HG03378 (cell line): Measurements from ENCODE around the gene MYH11.
A peak's percentile ranks its signal among the peaks of the same experiment; 100 is the strongest.
"Not testable (repeated sequence)": the region's sequence is repeated elsewhere in the genome, so short reads cannot be mapped to it uniquely, and the experiment has no call there.

Experiments
- ATAC-seq: cut with Tn5 transposase; IDR thresholded peaks from one replicate; pipeline ENCODE4 v1.9.1; 2021; ENCODE audit warnings: mild to moderate bottlenecking, moderate library complexity; ENCODE audit not compliant: unreplicated experiment

The MYH11 gene

GRCh38 chr16:15879255-15879811 is 22.5 kb upstream of the MYH11 start:
- ATAC-seq, result no peak

- no peak for ATAC-seq
These were observed 19.7 kb upstream of the MYH11 start for GRCh38 chr16:15876503-15876902.

GRCh38 chr16:15874745-15875314 is 18.0 kb upstream of the MYH11 start:
- ATAC-seq, result no peak

GRCh38 chr16:15873737-15874136 is 16.9 kb upstream of the MYH11 start:
- ATAC-seq, result no peak

GRCh38 chr16:15873301-15873700 is 16.5 kb upstream of the MYH11 start:
- no peak for ATAC-seq

- no peak for ATAC-seq
These were observed 13.2 kb upstream of the MYH11 start for GRCh38 chr16:15870011-15870410.

GRCh38 chr16:15866451-15866850 is 9.6 kb upstream of the MYH11 start:
- no peak for ATAC-seq

- ATAC-seq, result no peak
These were observed 8.9 kb upstream of the MYH11 start for GRCh38 chr16:15865742-15866141.

- no peak for ATAC-seq
These were observed 8.1 kb upstream of the MYH11 start for GRCh38 chr16:15864939-15865338.

- ATAC-seq, result no peak
These were observed 5.2 kb upstream of the MYH11 start for GRCh38 chr16:15861996-15862395.

GRCh38 chr16:15858921-15859668 is 2.3 kb upstream of the MYH11 start:
- ATAC-seq, result no peak

- no peak for ATAC-seq
These were observed 1.1 kb upstream of the MYH11 start for GRCh38 chr16:15857724-15858560.

GRCh38 chr16:15856182-15856581 is 646 bp downstream of the MYH11 start:
- no peak for ATAC-seq

- ATAC-seq, result peak; percentile 76
These were observed 1.2 kb downstream of the MYH11 start for GRCh38 chr16:15855704-15856003.

- ATAC-seq, result no peak
These were observed 1.7 kb downstream of the MYH11 start for GRCh38 chr16:15854906-15855703.

GRCh38 chr16:15854061-15854460 is 2.8 kb downstream of the MYH11 start:
- no peak for ATAC-seq

GRCh38 chr16:15853021-15853420 is 3.8 kb downstream of the MYH11 start:
- no peak for ATAC-seq

- not testable (repeated sequence) for ATAC-seq
These were observed 6.3 kb downstream of the MYH11 start for GRCh38 chr16:15850555-15850954.

- no peak for ATAC-seq
These were observed 7.4 kb downstream of the MYH11 start for GRCh38 chr16:15849209-15849981.

GRCh38 chr16:15847611-15848175 is 9.1 kb downstream of the MYH11 start:
- ATAC-seq, result no peak
